SIG-M5 treated with dmso at 0.1 percent for 504 hours (cell line): Measurements from ENCODE around the gene CDR2L.
"Not testable (repeated sequence)": the region's sequence is repeated elsewhere in the genome, so short reads cannot be mapped to it uniquely, and the experiment has no call there.

ENCODE experiments used
- DNase-seq: peaks from one replicate; lab custom pipeline; 2025; ENCODE audit not compliant: unreplicated experiment; lab: John Stamatoyannopoulos, UW

The CDR2L gene

DNA sequence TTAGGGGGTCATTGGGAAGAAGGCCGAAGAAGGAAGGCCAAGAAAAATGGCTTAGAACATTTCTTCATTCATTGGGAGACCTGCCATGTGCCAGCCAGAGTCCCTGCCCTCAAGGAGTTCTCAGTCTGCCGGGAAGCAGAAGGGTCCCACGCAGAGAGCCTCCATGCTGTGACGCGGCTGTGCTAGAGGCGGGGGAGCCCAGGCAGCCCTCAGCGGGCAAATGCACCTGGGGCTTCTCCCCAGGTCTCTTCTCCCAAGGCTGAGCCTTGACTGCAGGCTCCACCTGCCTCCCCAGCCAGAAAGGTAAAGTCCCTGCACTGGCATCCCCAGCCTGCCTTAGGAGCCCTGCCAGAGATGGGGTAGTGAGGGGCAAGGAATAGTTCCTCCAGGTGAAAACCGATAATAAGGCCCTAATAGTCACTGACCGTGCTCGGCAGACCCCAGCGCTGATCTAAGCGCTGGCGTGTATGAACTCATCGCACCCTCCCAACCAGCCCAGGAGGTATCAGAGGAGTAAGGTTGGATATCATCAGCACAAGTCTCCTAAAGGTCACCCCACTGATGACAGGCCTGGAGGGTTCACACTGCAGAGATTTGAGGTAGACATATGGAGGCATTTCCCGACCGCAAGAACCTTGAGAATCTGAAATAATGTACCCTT, 6.0 kb upstream of the CDR2L start:
- DNase-seq = no peak

DNA sequence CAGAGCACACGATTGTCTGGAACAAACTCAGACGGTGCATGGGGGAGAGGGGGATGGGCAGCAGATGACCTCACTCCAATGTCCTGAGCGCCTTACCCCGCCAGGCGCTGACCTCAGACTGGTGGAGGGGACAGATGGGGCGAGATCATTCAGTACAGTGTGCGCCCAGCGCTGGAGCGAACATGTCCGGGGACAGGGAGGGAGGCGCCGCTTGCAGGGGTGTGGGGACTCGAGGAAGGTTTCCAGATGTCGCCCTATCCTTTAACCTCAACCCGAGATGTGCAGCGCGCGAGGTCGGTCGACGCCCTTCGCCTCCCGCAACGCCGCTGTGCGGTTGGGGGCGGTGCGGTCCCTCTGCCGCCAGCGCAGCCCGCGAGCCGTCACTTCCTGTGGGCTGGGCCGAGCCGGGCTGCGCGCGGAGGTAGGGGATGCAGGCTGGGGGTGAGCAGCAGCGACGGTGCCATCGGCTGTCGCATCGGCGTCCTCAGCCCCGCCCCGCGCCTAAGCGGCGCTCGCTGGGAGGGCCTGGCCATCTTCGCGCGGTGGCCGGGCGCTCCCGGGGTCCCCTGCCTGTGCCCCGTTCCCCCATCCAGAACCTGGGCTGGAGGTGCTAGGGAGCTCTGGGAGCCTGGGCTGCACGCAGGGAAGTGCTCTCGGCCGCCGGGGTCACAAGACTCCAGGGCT, 5.3 kb upstream of the CDR2L start:
- DNase-seq = peak; percentile 61

- not testable (repeated sequence) for DNase-seq
Measured at GRCh38 chr17:74982663-74983313, 4.6 kb upstream of the CDR2L start.

- DNase-seq = no peak
Measured at GRCh38 chr17:74986206-74986576, 1.2 kb upstream of the CDR2L start.

DNA sequence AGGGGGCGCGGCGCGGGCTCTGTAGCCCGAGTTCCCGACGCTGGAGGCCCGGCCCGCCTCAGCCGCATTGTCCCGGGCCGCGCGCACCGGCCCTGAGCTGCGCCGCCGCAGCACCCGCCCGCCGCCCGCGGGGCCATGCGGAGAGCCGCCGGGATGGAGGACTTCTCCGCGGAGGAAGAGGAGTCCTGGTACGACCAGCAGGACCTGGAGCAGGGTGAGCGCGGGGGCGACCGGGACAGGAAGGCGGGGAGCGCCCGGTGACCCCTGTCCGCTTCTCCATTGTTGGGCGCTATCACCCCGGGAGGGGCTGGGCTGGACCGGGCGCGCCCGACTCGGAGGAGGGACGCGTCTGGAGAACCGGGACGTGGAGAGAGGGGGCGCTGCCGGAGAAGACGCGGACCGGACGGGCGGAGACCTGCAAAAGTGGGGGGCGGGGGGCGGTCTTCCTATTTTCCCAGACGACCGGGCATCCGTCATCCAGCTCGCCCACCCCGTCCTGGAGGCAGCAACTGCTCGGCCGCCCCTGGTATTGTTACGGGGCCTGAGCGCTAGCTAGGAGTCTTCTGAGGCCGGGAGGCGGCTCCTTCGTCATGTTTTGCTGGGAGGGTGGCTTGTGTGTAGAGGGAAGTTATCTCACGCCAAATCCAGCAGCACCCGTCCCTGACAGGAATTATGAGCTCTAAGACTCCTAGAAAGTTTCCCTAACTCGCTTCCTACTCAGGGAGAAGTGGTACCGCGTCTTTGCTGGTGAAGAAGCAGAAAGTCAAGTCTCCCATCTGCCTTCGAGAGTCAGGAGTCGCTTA, 678 bp downstream of the CDR2L start:
- peak; percentile 48 for DNase-seq

DNA sequence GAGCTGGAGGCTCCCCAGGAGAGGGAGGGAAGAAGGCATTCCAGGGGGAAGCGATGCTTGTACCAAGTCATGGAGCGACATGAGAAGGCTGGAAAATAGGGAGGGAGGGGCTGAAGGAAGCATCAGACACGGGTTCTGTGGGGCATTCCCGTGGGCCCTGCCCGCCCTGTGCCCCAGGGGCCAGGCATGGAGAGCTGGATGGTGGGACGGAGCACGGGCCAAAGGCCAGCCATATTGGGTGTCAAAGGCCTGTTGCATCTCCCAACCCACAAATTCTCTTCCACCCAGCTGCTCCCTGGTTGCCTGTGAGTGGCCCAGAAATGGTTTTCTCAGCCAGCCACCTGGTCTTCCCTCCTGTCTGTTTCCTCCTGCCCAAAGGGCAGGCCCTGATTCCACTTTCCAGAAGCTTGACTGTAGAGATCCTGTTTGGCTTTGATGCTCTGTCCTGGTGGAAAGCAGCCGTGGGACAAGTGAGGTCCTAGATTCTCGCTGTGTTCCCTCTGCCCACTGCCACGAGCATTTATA, 3.2 kb downstream of the CDR2L start:
- DNase-seq = no peak

DNA sequence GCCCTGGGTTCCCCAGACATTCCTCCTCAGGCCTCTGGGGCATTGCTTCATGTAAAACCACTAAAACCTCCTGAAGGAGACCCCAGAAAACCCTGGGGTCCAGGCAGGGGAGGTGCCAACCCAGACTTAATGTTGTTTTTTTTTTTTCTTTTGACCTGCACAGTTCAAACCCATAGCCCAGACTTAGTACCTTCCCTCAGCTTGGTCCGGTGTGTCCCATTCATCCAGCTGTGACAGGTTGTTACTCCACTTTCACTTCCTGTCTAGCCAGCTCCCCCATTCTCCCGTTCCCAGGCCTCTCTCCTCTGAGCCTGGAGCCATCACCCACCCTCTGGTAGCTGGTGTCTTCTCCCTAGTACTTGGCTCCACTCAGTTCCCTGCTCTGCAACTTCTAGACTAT, 4.8 kb downstream of the CDR2L start:
- DNase-seq = no peak

DNA sequence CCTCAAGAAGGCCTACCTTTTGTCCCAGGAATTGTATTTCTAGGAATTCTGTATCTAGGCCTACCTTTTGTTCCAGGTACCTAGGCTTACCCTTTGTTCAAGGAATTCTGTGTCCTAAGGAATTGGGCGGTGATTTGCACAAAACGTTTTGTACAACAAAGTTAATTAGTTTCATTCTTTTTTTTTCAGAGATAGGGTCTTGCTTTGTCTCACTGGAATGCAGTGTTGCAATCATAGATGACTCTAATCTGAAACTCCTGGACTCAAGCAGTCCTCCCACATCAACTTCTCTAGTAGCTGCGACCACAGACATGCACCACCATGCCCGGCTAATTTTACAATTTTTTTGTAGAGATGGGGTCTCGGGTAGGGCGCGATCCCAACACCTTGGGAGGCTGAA, 7.0 kb downstream of the CDR2L start:
- DNase-seq = peak; percentile 38

DNA sequence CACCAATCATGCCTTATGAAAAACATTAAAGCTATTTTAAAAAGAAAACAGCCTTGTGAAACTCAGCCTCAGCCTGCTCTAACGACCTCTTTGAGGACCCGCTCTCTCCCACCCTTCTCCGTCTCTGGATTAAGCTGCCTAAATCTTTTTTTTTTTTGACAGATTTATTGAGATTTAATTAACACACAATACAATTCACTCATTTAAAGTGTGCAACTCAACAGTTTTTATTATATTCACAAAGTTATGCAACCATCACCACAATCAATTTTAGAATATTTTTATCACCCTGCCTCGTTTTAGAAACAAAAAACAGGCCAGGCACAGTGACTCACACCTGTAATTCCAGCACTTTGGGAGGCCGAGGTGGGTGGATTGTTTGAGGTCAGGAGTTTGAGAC, 8.4 kb downstream of the CDR2L start:
- no peak for DNase-seq

GRCh38 chr17:74998783-74999182, 11.4 kb downstream of the CDR2L start:
- DNase-seq = no peak

GRCh38 chr17:74999523-74999922, 12.1 kb downstream of the CDR2L start:
- DNase-seq = no peak

DNA sequence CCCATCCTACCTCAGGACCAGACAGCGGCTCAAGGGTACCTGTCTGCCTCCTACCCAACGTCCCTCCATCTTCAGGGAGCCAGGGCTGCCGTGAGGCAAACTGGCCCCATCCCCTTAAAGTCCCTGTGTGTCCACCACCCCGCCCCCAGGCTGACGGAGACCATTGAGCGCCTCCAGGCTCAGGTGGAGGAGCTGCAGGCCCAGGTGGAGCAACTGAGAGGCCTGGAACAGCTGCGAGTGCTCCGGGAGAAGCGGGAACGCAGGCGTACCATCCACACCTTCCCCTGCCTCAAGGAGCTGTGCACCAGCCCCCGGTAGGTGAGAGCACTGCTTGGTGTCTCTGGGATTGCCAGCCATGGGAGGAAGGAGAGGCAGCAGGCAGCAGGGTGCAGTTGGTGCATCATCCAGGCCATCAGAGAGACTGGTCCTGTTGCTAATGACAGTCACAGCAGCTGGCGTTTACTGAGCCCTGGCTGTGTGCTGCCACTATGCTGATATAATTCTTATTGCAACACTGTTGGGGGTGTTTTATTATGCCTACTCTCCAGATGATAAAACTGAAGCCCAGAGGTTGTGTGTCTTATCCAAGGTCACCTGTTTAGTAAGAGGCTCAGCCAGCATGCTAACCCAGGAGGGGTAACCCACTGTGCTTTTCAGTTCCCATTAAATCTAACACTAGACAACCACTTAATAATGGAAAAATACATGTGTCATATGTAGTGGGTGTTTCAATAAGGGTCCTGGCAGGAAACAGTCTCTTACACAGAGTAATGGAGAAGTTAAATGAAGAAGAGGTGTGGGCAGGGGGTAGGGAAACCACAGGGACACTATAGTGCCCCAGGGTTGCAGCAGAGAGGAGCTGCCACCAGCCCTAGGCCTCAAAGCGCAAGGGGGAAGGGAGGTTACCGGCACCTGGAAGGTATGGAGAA, 14.7 kb downstream of the CDR2L start:
- DNase-seq = no peak

DNA sequence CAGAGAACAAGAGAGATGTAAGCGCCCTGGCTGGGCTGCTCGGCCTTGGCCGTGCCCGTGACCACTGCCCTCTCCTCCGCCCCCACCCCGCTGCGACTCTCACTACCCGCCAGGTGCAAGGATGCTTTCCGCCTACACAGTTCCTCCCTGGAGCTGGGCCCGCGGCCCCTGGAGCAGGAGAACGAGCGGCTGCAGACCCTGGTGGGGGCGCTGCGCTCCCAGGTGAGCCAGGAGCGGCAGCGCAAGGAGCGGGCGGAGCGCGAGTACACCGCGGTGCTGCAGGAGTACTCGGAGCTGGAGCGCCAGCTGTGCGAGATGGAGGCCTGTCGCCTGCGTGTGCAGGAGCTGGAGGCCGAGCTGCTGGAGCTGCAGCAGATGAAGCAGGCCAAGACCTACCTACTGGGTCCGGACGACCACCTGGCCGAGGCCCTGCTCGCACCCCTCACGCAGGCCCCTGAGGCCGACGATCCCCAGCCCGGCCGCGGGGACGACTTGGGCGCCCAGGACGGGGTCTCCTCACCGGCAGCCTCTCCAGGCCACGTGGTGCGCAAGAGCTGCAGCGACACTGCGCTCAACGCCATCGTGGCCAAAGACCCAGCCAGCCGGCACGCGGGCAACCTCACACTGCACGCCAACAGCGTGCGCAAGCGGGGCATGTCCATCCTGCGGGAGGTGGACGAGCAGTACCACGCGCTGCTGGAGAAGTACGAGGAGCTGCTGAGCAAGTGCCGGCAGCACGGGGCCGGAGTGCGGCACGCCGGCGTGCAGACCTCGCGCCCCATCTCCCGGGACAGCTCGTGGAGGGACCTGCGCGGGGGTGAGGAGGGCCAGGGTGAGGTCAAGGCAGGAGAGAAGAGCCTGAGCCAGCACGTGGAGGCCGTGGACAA, 15.9 kb downstream of the CDR2L start:
- DNase-seq = no peak

- DNase-seq = no peak
Measured at GRCh38 chr17:75003957-75004355, 16.5 kb downstream of the CDR2L start.

DNA sequence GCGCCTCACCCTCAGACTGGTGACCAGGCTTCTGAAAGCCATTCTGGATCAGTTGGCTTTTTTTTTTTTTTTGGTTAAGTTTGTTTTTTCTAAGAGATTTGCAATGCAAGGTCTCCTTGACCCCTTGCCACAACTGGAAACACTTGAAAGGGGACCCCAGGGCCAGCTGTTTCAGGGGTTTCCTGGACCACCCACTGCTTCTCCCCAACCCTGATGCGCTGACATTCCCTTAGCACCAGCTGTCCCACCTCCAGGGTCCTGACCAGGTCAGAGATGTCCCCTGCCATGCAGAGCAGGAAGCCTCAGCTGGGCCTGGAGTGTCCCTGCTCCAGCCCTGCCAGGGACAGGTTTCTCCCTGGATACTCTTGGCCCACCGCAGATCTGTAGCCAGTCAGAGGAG, 16.9 kb downstream of the CDR2L start:
- DNase-seq = no peak

DNA sequence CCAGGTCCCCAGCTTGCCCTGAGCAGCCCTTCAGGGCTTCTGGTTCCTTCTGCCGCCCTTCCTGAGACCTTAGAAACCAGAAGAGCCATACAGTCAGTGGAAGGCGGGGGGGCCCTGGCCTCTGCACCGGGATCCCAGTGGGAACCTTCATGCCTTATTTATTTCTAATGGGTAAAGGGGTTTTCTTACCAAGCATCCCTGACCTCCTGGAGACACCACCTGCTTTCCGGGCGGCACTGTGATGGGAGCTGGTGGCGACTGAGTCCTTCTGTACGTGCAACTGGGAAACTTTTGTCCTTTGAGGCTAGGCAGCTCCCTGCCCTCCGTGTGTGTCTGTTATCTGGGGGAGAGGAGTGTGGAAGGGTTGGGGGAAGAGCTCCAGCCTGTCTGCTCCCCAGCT, 17.9 kb downstream of the CDR2L start:
- DNase-seq = no peak

GRCh38 chr17:75006084-75006483, 18.7 kb downstream of the CDR2L start:
- DNase-seq = not testable (repeated sequence)

DNA sequence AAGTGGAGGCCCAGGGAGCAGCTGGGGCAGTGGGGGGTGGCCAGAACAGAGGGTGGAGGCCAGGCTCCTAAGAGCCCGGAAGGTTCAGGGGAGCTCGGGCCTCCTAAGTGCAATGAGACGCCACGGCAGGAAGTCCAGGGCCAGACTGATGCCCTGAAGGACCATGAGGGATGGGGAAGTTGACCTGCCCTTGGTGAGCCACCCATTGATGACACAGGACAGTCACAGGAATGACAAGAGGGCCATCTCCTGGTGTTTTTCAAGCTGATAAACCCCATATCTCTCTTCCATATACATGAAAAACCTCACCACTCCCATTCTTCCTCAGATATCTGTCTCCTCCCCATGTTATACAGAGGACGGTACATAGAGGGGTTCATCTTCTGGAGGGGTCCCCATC, 19.2 kb downstream of the CDR2L start:
- DNase-seq = no peak

DNA sequence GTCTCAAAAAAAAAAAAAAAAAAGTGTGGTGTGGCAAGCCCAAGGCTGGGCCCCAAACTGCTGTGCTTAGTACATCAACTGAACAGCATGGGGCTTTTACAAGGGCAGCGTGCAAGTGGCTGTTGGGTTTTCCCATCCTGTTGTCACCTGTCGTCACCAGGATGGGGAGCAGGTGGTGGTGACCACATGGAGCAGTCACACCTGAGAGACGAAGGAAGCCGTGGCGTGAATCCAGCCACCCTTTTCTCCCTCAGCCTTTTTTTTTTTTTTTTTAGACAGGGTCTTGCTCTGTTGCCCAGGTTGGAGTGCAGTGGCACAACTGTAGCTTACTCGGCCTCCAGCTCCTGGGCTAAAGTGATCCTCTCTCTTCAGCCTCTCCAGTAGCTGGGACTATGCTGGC, 20.9 kb downstream of the CDR2L start:
- DNase-seq = no peak
